GM23338 (cell line): ENCODE measurements around the gene TNNI3K.

Source experiments
- CREB1 ChIP-seq: fragments of 250-450 bp; sonication (Bioruptor Pico); IDR thresholded peaks from 2 replicates; pipeline ENCODE4 v1.5.0; 2020; ENCODE audit warnings: low read depth, mild to moderate bottlenecking, moderate library complexity
- EZH2 ChIP-seq: fragments of 200-600 bp; sonication (generic); IDR thresholded peaks from one replicate; pipeline ENCODE4 v1.8.0; 2017; ENCODE audit warnings: antibody characterized with exemption, mild to moderate bottlenecking, low read depth; ENCODE audit not compliant: unreplicated experiment
- NANOG ChIP-seq: IDR thresholded peaks from 2 replicates; pipeline ENCODE4 v1.6.1; 2016; ENCODE audit warnings: antibody characterized with exemption, borderline replicate concordance
- POLR2AphosphoS5 ChIP-seq: IDR thresholded peaks from 2 replicates; pipeline ENCODE4 v1.6.1; 2016; ENCODE audit warnings: antibody characterized with exemption, low read depth
- TF ChIP-seq, protein P1 (sequence below), 2 experiments: fragments of 200-600 bp in 1 of 2; sonication (generic) in 1 of 2; conservative IDR thresholded peaks; 2 replicates each; pipeline versions ENCODE4 v1.5.1 to v1.6.1; 2016 to 2017; ENCODE audit warnings: antibody characterized with exemption in 2 of 2, low read depth in 2 of 2, mild to moderate bottlenecking in 2 of 2, moderate library complexity in 1 of 2
- TF ChIP-seq, protein P2 (sequence below): IDR thresholded peaks from one replicate; pipeline ENCODE4 v1.6.1; 2018; ENCODE audit warnings: antibody characterized with exemption; ENCODE audit not compliant: unreplicated experiment
- TF ChIP-seq, protein P3 (sequence below): IDR thresholded peaks from 2 replicates; pipeline ENCODE4 v1.6.1; 2016; ENCODE audit warnings: antibody characterized with exemption

DNA sequence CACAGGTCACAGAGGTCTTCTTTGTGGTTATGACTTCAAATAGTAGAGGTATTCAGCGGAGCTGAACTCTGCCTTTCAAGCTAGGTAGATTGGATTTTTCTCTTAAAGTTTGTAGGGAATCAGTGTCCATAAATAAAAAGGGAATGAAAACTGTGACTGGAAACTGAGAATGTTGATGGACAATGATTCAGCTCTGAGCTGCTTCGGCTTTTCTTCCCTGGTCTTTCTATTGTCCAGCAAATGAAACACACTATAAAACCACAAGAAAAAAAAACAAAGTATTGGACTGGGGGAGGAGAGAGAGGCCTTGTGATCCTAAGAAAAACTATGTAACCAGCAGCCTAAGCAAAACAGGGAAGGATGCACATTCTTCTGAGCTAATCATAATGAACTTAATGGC is 11.1 kb downstream of the TNNI3K start:
- TF ChIP-seq, protein P1, sequence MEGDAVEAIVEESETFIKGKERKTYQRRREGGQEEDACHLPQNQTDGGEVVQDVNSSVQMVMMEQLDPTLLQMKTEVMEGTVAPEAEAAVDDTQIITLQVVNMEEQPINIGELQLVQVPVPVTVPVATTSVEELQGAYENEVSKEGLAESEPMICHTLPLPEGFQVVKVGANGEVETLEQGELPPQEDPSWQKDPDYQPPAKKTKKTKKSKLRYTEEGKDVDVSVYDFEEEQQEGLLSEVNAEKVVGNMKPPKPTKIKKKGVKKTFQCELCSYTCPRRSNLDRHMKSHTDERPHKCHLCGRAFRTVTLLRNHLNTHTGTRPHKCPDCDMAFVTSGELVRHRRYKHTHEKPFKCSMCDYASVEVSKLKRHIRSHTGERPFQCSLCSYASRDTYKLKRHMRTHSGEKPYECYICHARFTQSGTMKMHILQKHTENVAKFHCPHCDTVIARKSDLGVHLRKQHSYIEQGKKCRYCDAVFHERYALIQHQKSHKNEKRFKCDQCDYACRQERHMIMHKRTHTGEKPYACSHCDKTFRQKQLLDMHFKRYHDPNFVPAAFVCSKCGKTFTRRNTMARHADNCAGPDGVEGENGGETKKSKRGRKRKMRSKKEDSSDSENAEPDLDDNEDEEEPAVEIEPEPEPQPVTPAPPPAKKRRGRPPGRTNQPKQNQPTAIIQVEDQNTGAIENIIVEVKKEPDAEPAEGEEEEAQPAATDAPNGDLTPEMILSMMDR (conservative IDR thresholded peaks at IDR 0.05; ENCODE audit: low read depth in 2 of 2): no peak
- TF ChIP-seq EZH2: no peak
- TF ChIP-seq CREB1 (CRISPR knock-in tag): no peak
- TF ChIP-seq POLR2AphosphoS5: no peak
- TF ChIP-seq NANOG: no peak
- TF ChIP-seq, protein P2, sequence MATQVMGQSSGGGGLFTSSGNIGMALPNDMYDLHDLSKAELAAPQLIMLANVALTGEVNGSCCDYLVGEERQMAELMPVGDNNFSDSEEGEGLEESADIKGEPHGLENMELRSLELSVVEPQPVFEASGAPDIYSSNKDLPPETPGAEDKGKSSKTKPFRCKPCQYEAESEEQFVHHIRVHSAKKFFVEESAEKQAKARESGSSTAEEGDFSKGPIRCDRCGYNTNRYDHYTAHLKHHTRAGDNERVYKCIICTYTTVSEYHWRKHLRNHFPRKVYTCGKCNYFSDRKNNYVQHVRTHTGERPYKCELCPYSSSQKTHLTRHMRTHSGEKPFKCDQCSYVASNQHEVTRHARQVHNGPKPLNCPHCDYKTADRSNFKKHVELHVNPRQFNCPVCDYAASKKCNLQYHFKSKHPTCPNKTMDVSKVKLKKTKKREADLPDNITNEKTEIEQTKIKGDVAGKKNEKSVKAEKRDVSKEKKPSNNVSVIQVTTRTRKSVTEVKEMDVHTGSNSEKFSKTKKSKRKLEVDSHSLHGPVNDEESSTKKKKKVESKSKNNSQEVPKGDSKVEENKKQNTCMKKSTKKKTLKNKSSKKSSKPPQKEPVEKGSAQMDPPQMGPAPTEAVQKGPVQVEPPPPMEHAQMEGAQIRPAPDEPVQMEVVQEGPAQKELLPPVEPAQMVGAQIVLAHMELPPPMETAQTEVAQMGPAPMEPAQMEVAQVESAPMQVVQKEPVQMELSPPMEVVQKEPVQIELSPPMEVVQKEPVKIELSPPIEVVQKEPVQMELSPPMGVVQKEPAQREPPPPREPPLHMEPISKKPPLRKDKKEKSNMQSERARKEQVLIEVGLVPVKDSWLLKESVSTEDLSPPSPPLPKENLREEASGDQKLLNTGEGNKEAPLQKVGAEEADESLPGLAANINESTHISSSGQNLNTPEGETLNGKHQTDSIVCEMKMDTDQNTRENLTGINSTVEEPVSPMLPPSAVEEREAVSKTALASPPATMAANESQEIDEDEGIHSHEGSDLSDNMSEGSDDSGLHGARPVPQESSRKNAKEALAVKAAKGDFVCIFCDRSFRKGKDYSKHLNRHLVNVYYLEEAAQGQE: no peak
- TF ChIP-seq, protein P3, sequence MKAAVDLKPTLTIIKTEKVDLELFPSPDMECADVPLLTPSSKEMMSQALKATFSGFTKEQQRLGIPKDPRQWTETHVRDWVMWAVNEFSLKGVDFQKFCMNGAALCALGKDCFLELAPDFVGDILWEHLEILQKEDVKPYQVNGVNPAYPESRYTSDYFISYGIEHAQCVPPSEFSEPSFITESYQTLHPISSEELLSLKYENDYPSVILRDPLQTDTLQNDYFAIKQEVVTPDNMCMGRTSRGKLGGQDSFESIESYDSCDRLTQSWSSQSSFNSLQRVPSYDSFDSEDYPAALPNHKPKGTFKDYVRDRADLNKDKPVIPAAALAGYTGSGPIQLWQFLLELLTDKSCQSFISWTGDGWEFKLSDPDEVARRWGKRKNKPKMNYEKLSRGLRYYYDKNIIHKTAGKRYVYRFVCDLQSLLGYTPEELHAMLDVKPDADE: no peak
